GM18861 (cell line): ENCODE data around the gene POLR2F.
A peak's percentile ranks its signal among the peaks of the same experiment; 100 is the strongest.
"Not testable (repeated sequence)": the region's sequence is repeated elsewhere in the genome, so short reads cannot be mapped to it uniquely, and the experiment has no call there.

Experiments used
- ATAC-seq: cut with Tn5 transposase; IDR thresholded peaks from one replicate; pipeline ENCODE4 v1.9.1; 2021; ENCODE audit not compliant: unreplicated experiment

The POLR2F gene

DNA sequence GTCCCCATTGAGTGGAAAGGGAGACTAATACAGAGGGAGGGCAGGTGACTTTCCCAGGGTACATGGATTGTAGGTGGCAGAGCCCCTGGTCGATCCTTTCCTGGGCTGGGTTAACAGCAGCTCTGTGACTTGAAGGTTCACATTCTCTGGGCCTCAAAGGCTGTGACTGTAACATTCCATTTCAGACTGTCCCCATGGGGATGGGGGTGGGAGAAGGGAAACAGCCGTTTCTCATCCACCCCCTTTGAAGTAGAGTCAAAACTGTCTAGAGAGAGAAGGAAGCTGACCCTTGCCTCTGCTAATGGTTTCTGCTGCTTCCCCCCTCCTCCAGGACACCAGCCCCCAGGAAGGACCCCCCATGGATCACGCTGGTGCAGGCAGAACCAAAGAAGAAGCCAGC, 28.2 kb upstream of the POLR2F start:
- ATAC-seq, result no peak

GRCh38 chr22:37925767-37926166, 27.7 kb upstream of the POLR2F start:
- no peak for ATAC-seq

DNA sequence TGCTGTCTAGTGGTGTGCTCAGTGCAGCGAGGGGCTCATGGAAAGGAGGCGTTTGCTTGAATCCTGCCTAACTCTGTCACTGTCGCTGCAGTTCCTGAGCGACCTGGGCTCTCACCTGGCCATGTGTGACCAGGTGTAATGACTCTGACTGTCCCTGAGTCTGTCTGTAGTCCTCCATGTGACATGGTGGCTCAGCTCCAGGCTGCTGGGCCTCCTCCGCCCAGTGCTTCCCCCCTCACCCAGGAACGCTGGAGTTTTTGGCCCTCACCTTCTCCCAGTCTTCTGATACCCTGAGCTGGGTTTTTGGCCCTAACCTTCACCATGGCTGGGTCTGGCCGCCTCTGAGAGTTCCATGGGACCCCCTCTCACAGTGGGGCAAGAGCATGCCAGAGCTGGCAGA, 27.1 kb upstream of the POLR2F start:
- ATAC-seq, result no peak

- ATAC-seq, result no peak
These were observed 26.5 kb upstream of the POLR2F start for GRCh38 chr22:37926771-37927636.

DNA sequence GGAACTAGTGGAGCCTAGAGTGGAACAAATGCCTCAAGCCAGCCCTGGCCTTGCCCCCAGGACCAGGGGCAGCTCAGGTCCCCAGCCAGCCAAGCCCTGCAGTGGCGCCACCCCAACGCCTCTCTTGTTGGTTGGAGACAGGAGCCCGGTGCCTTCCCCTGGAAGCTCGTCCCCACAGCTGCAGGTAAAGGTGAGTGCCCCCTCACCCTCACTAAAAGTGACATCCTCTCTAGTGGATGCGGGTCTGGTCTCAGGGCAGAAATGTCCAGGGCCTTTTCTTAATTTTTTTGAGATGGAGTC, 25.9 kb upstream of the POLR2F start:
- ATAC-seq, result no peak

- ATAC-seq, result no peak
These were observed 24.1 kb upstream of the POLR2F start for GRCh38 chr22:37929390-37929789.

DNA sequence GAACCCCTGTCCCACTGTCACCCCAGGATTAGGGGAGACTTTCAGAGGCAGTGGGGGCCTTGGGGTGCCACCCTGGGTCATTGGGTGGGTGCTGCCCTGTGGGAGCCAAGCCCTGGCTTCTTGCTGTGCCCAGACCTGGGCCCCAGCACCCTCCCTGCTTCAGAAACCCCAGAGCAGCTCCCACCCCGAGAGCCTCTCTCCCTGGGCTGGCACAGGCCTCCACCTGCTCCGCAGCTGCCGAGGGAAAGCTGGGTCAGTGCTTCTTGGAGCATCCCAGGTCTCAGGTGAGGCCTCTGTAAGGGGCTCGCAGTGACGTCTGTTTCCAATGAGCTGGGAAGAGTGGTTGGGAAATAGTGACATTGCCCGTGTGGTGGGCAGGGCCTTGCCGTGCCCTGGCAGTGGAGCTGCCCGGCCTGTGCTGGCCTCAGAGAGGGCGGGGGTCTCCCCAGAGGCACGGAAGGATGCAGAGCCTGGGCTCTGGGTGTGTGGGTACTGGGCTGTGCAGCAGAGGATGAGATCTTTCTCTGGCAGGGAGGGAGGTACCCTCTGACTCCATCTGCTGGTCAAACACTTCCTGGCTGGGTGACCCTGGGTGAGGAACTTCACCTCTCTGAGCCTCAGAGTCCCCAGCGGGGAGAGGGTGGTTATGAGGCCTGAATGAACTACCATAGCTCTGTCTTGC, 23.1 kb upstream of the POLR2F start:
- ATAC-seq, result no peak

- no peak for ATAC-seq
These were observed 22.5 kb upstream of the POLR2F start for GRCh38 chr22:37930952-37931440.

DNA sequence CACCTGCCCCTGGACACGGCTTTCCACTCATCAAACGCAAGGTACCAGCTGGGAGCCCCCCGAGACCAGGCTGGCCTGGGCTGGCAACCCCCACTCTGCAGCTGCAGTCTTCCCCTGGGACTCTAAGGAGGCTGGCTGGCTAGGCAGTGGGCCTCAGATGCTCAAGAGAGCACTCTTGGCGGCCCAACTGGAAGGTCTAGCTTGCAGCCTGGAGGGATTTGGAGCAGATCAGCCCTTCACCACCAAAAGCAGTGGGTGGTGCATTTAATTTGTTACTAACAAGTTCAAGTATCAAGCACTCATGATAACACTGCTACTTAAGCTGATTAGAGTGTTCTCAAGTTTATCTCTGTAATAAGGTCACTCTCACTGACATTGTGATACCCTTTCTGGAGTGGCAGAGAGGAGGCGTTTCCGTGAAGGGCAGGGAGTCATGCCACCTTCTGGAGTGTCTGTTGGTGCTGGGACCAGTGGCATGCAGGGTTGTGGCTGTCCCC, 21.6 kb upstream of the POLR2F start:
- no peak for ATAC-seq

GRCh38 chr22:37932401-37932800, 21.1 kb upstream of the POLR2F start:
- no peak for ATAC-seq

DNA sequence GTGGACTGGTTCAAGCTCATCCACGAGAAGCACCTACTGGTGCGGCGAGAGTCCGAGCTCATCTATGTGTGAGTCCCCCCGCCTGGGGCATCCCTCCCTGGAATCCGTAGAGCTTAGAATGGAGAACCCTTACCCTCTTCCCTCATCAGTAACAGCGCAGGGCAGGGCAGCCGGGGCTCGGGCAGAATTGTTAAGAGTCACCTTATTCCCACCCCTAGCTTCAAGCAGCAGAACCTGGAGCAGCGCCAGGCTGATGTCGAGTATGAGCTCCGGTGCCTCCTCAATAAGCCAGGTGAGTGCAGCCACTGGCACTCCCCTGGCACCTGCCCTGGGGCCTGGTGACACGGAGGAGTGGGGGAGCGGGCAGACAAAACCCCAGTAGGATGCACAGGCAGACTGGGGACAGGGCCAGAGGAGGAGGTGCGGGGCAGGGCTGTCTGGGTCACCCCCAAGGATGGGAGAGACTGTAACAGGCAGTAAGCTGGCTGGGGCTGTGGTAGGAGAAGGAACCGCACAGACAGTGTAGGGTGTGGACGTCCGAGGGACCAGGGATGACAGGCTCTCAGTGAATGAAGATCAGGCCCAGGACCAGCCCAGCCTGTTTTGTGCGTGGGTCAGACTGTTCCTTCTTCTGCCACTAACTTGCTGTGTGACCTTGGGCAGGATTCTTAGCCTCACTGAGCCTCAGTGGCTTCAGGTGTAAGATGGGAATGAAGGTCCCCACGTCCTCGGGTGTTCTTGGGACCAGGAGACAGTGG, 20.5 kb upstream of the POLR2F start:
- ATAC-seq, result no peak

- peak; percentile 80 for ATAC-seq
These were observed 19.7 kb upstream of the POLR2F start for GRCh38 chr22:37933711-37934376.

- ATAC-seq, result no peak
These were observed 12.7 kb upstream of the POLR2F start for GRCh38 chr22:37940698-37941376.

DNA sequence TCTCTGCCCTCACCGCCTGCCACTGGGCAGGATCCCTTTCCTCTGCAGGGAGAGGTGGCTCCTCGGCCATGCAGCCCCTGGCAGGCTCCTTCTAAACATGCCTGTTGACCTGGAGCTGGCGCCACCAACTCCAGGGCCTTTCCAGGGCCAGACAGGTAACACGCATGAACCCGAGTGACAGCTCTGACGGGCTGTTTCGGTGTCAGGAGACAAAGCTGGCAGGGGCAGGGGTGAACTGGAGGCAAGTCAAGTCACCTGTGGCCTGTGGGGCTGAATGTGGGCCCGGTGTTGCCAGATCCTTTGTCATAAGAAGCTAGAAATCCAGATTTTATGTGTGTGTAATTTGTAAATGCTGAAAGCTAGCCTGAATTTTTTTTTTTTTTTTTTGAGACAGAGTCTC, 11.4 kb upstream of the POLR2F start:
- no peak for ATAC-seq

DNA sequence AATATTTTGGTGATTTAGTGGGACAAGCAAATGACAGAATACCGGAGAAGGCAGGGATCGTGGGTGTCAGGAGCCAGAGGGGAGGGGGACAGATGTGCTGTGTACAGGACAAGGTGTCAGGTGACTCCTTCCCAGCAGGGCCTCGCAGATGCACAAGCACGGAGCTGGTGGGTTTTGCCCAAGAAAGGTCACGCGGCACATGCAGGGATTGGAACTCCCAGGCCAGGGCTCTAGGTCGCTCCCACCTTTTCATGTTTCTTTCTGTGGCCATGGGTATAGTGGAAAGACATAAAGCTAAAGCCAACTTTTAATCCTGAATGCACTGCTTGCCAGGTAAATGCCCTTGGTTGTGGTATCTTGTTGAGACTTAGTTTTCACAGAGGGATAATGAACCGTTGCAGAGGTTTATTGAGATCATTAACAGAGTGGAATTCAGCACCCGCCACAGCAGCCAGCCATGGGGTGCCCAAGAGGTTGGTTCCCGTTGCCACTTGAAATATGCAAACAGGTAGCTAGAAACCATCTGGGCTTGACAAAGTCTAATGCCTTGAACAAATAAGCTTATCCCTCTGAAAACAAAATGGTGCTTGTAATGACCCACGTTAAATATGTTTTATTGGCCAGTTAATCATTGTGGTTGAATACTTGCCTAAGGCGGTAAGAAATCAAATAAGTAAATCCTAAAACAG, 10.2 kb upstream of the POLR2F start:
- ATAC-seq, result no peak

- no peak for ATAC-seq
These were observed 9.7 kb upstream of the POLR2F start for GRCh38 chr22:37943825-37944198.

- not testable (repeated sequence) for ATAC-seq
These were observed 9.1 kb upstream of the POLR2F start for GRCh38 chr22:37944423-37944822.

DNA sequence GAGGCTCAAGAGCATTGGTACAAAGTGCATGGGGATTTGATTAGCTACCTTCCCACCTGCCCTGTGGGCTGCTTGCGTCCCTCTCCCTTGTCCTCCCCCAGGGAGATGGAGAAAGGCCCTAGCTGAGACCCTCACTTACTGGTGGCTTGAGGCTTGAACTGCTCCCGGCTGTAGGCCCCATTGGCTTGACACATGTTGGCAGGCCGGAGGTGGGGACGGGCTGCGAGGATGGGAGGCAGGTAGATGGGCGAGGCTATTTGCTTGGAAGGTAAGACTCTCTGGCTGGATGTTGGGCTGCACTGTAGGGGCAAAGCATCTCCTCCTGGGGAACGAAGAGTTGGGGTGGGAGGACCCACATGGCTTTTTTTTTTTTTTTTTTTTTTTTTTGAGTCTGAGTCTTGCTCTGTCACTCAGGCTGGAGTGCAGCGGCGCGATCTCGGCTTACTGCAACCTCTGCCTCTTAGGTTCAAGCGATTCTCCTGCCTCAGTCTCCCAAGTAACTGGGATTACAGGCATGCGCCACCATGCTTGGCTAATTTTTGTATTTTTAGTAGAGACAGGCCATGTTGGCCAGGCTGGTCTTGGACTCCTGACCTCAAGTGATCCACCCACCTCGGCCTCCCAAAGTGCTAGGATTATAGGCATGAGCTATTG, 6.2 kb upstream of the POLR2F start:
- ATAC-seq, result not testable (repeated sequence)

DNA sequence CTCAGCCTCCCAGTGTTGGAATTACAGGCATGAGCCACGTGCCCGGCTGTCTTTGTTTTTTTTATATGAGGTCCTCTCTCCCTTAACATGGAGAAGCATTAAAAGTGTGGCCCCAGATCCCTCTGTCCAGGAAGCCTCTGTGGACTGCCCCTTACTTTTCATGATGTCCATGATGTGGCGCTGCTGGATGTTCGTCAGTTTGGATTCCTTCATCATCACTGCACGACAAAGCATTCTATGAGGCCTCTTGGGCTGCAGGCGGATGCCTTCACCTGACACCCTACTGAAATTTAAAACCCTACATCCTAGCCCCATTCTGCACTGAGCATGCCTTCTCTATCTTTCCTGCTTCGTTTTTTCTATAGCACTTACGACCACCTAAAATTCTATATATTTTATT, 2.2 kb upstream of the POLR2F start:
- no peak for ATAC-seq
